ENCODE data around the gene FAM237B. TPM values are rescaled to one million over a fixed set of nuclear protein-coding genes. Genes with fewer than 3 reads are reported as not detected.

The FAM237B gene
- total and polyA plus RNA-seq, 2 of the 4 experiments (the other 2 are of a cell fraction): not detected

GRCh38 chr7:90274161-90274560 lies 46.9 kb downstream of the FAM237B start:
- Histone ChIP-seq H2AK5ac (ENCODE audit: low read depth, low read length) (no peak overlapping the region), H2BK15ac (ENCODE audit: low read depth, low read length) (no peak overlapping the region), H3K27ac (ENCODE audit: insufficient read depth, low read length) (no peak overlapping the region), H3K9me3 (ENCODE audit: control insufficient read depth, insufficient read depth, low read length) (no peaks in the 10 kb centered on the region), H2BK20ac (ENCODE audit: low read depth, low read length) (no peak overlapping the region), H4K5ac (ENCODE audit: low read depth, low read length) (no peak overlapping the region), H3K4me3 (ENCODE audit: insufficient read depth, low read depth, low read length) (no peak overlapping the region), H4K20me1 (ENCODE audit: insufficient read depth, low read length) (no peaks in the 10 kb centered on the region), H3K4ac (ENCODE audit: low read depth, low read length) (no peak overlapping the region), H3K9ac (ENCODE audit: low read depth, low read length) (no peak overlapping the region), H4K91ac (ENCODE audit: insufficient read depth, low read depth, low read length) (no peak overlapping the region), H3K14ac (replicated peaks; ENCODE audit: low read depth, low read length) (no peak overlapping the region), H2AFZ (replicated peaks; ENCODE audit: low read length, poor library complexity) (no peak overlapping the region), H3K79me1 (ENCODE audit: low read depth in 1 of 2, low read length in 2 of 2) (no peaks in the 10 kb centered on the region), H4K8ac (ENCODE audit: low read depth in 2 of 2, low read length in 2 of 2) (no peak overlapping the region), H3K36me3 (ENCODE audit: control insufficient read depth, insufficient read depth, low read length) (no peaks in the 10 kb centered on the region), H3K4me2 (ENCODE audit: low read depth, low read length) (no peak overlapping the region), H3K9me1 (ENCODE audit: insufficient read depth, low read length) (no peaks in the 10 kb centered on the region), H2AK9ac (replicated peaks; ENCODE audit: low read depth, low read length, poor library complexity) (no peak overlapping the region), H2BK5ac (ENCODE audit: low read depth, low read length, poor library complexity, severe bottlenecking) (no peak overlapping the region), H2BK120ac (ENCODE audit: low read depth, low read length) (no peak overlapping the region), H3K18ac (ENCODE audit: low read depth, low read length) (no peak overlapping the region), H3K56ac (ENCODE audit: extremely low read depth, insufficient read depth, low read length) (no peak overlapping the region), H3K27me3 (ENCODE audit: control insufficient read depth, insufficient read depth, low read length) (no peaks in the 10 kb centered on the region), H3K23ac (ENCODE audit: low read depth, low read length) (no peak overlapping the region), H3K4me1 (ENCODE audit: control insufficient read depth, insufficient read depth, low read length) (no peaks in the 10 kb centered on the region)
- dilution Hi-C loops (cut with HindIII; ENCODE audit: low sequenced_read_pairs, unreplicated experiment): no loop called here
- in situ Hi-C loops (cut with MboI; ENCODE audit: low sequenced_read_pairs): no loop called here
- TF ChIP-seq MAZ (IDR thresholded peaks at IDR 0.05; ENCODE audit: borderline replicate concordance, low read depth, low read length) (no peak), MAFK (IDR thresholded peaks at IDR 0.05; ENCODE audit: low read depth, low read length) (no peak), FOS (IDR thresholded peaks at IDR 0.05; ENCODE audit: low read depth, low read length) (no peak), RFX5 (IDR thresholded peaks at IDR 0.05; ENCODE audit: low read depth, low read length) (no peak)
- no TSS peak for BruUV-seq (replicated peaks)
- ChIA-PET CTCF (no interaction called here), POLR2A (ENCODE audit: unreplicated experiment) (no interaction called here)
- ATAC-seq (ENCODE audit: low read depth) (no peak), DNase-seq (no peak)
- intact Hi-C loops (cut with micrococcal nuclease): no loop called here
